Transverse colon (tissue), 4 donors: ENCODE measurements around the gene BIRC6. TPM values are rescaled to one million over a fixed set of nuclear protein-coding genes. Genes with fewer than 3 reads are reported as not detected.

Source experiments
- DNase-seq: peaks from one replicate; pipeline ENCODE4 v3.0.0-alpha.2; 2019
- H3K27ac ChIP-seq, 4 donors: fragments of 200-600 bp; sonication (generic); 2 replicates each; pipeline ENCODE4 v1.5.1; 2016 to 2018; ENCODE audit warnings: inconsistent platforms in 4 of 4
- H3K27me3 ChIP-seq: fragments of 200-600 bp; sonication (generic); 2 replicates; pipeline ENCODE4 v1.5.1; 2017; ENCODE audit warnings: inconsistent platforms
- H3K36me3 ChIP-seq, 4 donors: fragments of 200-600 bp; sonication (generic); 2 replicates each; pipeline ENCODE4 v1.5.1; 2017 to 2019; ENCODE audit warnings: inconsistent platforms in 4 of 4
- H3K4me1 ChIP-seq, 4 donors: fragments of 200-600 bp; sonication (generic); 2 replicates each; pipeline ENCODE4 v1.5.1; 2017 to 2020; ENCODE audit warnings: inconsistent platforms in 4 of 4
- H3K4me3 ChIP-seq, 4 donors: fragments of 200-600 bp; sonication (generic); 1 replicate in 1 of 4; 2 replicates in 3 of 4; pipeline versions ENCODE4 v1.5.1 to v1.6.1; 2017 to 2019; ENCODE audit warnings: inconsistent platforms in 4 of 4
- H3K9me3 ChIP-seq, 2 donors: fragments of 200-600 bp; sonication (generic); 2 replicates each; pipeline ENCODE4 v1.5.1; 2017 to 2019; ENCODE audit warnings: inconsistent platforms in 2 of 2
- EP300 ChIP-seq: sonication (generic); formaldehyde crosslinking; IDR thresholded peaks from one replicate; pipeline ENCODE4 v1.6.1; 2017; ENCODE audit warnings: antibody characterized with exemption, low read depth
- POLR2A ChIP-seq: fragments of 450-650 bp; IDR thresholded peaks from one replicate; pipeline ENCODE4 v1.6.1; 2016; ENCODE audit warnings: antibody characterized with exemption, mild to moderate bottlenecking, moderate library complexity
- POLR2AphosphoS5 ChIP-seq, 3 donors: sonication (generic); formaldehyde crosslinking; IDR thresholded peaks; one replicate each; pipeline ENCODE4 v1.6.1; 2016; ENCODE audit warnings: antibody characterized with exemption in 3 of 3
- WGBS, 2 donors: methylation state at CpG; one replicate each; pipeline ENCODE4 v1.1.5; 2018; ENCODE audit warnings: low coverage in 1 of 2; 5-methylcytosine and 5-hydroxymethylcytosine counted together
- in situ Hi-C, 4 donors: fragments of 200-750 bp; cut with MboI; loops; one replicate each; pipeline versions ENCODE4 v1.15.0 to v1.15.1; 2017; ENCODE audit warnings: low sequenced_read_pairs in 3 of 4, low pct_ligation_motif_present in 1 of 4, low pct_unique_long_range_greater_than_20kb in 1 of 4
- intact Hi-C: fragments of 100-400 bp; cut with DNase I; formaldehyde crosslinking; loops from one replicate; pipeline ENCODE4 v1.15.1; 2023; ENCODE audit warnings: low total_unique reads
- total RNA-seq, 4 donors: library from RNA; depleted of rRNA; stranded (reverse); fragments of >200 nt; gene quantifications; one replicate each; pipeline ENCODE4 v1.1.0, GENCODE V29; 2016
- TF ChIP-seq, protein P1 (sequence below), 5 experiments: fragments of 200-600 bp in 3 of 5; fragments of 450-650 bp in 2 of 5; sonication (generic) in 3 of 5; IDR thresholded peaks; 1 replicate in 2 of 5; 2 replicates in 3 of 5; pipeline ENCODE4 v1.5.1; 2016 to 2017; ENCODE audit warnings: antibody characterized with exemption in 5 of 5, inconsistent platforms in 3 of 5, mild to moderate bottlenecking in 2 of 5, moderate library complexity in 1 of 5

Gene BIRC6
- total RNA-seq, 4 donors from 2014 or later = 131 to 337 (median 219) TPM

DNA sequence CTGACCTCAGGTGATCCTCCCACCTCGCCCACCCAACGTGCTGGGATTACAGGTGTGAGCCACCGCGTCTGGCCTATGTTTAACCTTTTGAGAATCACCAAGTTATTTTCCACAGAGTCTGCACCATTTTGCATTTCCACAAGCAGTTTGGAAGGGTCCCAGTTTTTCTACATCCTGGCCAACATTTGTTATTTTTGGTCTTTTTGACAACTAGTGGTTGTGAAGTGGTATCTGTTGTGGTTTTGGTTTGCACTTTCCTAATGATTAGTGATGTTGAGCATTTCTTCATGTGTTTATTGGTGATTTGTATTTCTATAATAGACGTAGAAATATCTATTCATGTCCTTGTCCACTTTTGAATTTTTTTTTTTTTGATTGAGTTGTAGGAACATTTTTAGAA lies 67.9 kb downstream of the BIRC6 start:
- in situ Hi-C loops (no loop called here), intact Hi-C loops (no loop called here)
- no peak for DNase-seq
- no peak overlapping the region for H3K4me3 ChIP-seq
- peaks cover 5 to 45% (median 23%) of the 10 kb centered on the region in 4 donors for H3K4me1 ChIP-seq
- WGBS, 2 donors = 74 to 88% methylated on average over 3 to 5 of the region's 5 CpGs
- no peak for TF ChIP-seq EP300
- no peak for TF ChIP-seq POLR2AphosphoS5 (IDR thresholded peaks at IDR 0.05)
- TF ChIP-seq, protein P1, sequence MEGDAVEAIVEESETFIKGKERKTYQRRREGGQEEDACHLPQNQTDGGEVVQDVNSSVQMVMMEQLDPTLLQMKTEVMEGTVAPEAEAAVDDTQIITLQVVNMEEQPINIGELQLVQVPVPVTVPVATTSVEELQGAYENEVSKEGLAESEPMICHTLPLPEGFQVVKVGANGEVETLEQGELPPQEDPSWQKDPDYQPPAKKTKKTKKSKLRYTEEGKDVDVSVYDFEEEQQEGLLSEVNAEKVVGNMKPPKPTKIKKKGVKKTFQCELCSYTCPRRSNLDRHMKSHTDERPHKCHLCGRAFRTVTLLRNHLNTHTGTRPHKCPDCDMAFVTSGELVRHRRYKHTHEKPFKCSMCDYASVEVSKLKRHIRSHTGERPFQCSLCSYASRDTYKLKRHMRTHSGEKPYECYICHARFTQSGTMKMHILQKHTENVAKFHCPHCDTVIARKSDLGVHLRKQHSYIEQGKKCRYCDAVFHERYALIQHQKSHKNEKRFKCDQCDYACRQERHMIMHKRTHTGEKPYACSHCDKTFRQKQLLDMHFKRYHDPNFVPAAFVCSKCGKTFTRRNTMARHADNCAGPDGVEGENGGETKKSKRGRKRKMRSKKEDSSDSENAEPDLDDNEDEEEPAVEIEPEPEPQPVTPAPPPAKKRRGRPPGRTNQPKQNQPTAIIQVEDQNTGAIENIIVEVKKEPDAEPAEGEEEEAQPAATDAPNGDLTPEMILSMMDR (IDR thresholded peaks at IDR 0.05) = no peak
- H3K27ac ChIP-seq = no peak overlapping the region
- H3K27me3 ChIP-seq = no peaks in the 10 kb centered on the region
- H3K9me3 ChIP-seq = no peaks in the 10 kb centered on the region
- no peaks in the 10 kb centered on the region for H3K36me3 ChIP-seq

GRCh38 chr2:32425719-32426141 lies 68.9 kb downstream of the BIRC6 start:
- Histone ChIP-seq H3K27me3 (no peaks in the 10 kb centered on the region), H3K27ac (peak overlapping the region in 2 of 4 donors; percentile 2 to 16), H3K9me3 (no peaks in the 10 kb centered on the region), H3K36me3 (peaks cover 0 to 5% (median 0%) of the 10 kb centered on the region in 4 donors), H3K4me1 (peaks cover 5 to 45% (median 23%) of the 10 kb centered on the region in 4 donors), H3K4me3 (no peak overlapping the region)
- in situ Hi-C loops (no loop called here), intact Hi-C loops (no loop called here)
- no peak for TF ChIP-seq POLR2A
- TF ChIP-seq, protein P1 (IDR thresholded peaks at IDR 0.05) = no peak
- TF ChIP-seq EP300 = no peak
- TF ChIP-seq POLR2AphosphoS5 (IDR thresholded peaks at IDR 0.05) = no peak
- DNase-seq = no peak
- 62 to 76% methylated on average over 2 of the region's 2 CpGs for WGBS, 2 donors

DNA sequence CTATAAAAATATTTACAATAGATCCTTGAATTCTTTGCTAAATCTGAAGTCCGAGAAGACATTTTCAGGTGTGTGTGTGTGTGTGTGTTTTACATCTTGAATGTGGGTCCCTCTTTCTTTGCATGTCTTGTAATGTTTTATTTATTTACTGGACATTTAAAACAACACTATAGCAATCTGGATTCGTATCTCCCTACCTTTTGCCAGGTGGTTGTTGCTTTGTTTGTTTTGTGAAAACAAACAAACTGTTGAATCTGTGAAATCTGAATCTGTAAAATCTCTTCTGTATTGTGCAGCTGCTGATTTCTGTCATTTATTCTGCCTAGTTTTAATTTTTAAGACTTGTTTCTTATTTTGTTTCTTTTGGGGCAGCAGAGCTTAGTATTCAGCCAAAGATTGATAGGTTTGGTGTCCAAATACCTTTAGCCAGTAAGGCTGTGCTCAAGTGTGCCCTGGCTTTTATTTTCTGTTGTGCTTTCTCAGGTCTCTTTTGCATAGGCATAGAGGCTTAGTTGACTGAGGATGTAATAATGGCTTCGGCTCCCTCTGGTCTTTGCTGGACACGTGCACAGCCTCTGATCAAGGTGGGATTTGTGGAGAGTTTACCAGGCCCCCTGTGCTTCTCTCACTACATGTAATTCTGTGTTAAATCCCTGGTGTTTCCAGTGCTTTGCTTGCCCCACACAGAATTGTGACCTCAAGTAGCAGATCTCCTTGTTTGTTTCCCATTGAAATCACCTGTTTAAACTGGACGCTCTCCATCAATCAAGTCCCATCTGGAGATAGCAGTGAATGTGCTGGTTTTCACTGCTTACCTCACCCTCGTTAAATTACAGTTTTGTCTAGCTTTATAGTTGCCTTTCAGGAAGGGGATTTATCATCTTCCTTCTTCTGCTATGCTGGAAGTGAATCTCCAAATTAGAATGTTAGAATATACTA lies 71.1 kb downstream of the BIRC6 start:
- Histone ChIP-seq H3K27me3 (no peaks in the 10 kb centered on the region), H3K36me3 (peaks cover 0 to 20% (median 0%) of the 10 kb centered on the region in 4 donors), H3K4me3 (no peak overlapping the region), H3K4me1 (peaks cover 5 to 28% (median 14%) of the 10 kb centered on the region in 4 donors), H3K27ac (no peak overlapping the region), H3K9me3 (no peaks in the 10 kb centered on the region)
- TF ChIP-seq, protein P1 (IDR thresholded peaks at IDR 0.05) = no peak
- no peak for TF ChIP-seq EP300
- no peak for TF ChIP-seq POLR2A
- no peak for TF ChIP-seq POLR2AphosphoS5 (IDR thresholded peaks at IDR 0.05)
- WGBS, 2 donors = 50 to 52% methylated on average over 6 of the region's 6 CpGs
- in situ Hi-C loops (no loop called here), intact Hi-C loops (no loop called here)
- no peak for DNase-seq

DNA sequence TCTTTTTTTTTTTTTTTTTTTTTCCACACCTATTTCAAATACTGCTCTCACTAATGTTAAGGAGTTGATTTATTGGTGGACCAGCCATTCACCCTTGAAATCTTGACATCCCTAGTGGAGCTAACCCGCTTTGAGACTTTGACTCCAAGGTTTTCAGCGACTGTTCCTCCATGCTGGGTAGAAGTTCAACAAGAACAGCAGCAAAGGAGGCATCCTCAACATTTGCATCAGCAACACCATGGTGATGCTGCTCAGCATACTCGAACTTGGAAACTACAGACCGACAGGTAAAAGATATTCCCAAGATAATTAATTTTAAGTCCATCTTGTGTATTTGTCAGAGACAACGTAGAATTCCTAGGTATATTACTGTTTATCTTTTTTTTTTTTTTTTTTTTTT lies 74.0 kb downstream of the BIRC6 start:
- TF ChIP-seq EP300 = no peak
- no peak for TF ChIP-seq POLR2AphosphoS5 (IDR thresholded peaks at IDR 0.05)
- TF ChIP-seq, protein P1 (IDR thresholded peaks at IDR 0.05) = no peak
- no peak for TF ChIP-seq POLR2A
- H3K27me3 ChIP-seq = no peaks in the 10 kb centered on the region
- 93 to 97% methylated on average over 3 to 5 of the region's 5 CpGs for WGBS, 2 donors
- H3K4me1 ChIP-seq = peaks cover 2 to 19% (median 9%) of the 10 kb centered on the region in 4 donors
- in situ Hi-C loops (no loop called here), intact Hi-C loops (no loop called here)
- peaks cover 0 to 26% (median 0%) of the 10 kb centered on the region in 4 donors for H3K36me3 ChIP-seq
- H3K27ac ChIP-seq = no peak overlapping the region
- H3K9me3 ChIP-seq = no peaks in the 10 kb centered on the region
- no peak overlapping the region for H3K4me3 ChIP-seq
- no peak for DNase-seq
